MM.1S (cell line): ENCODE data around the gene CSNK1A1L.

Experiments
- DNase-seq: peaks from one replicate; pipeline ENCODE4 v3.0.0-alpha.2; 2015
- H2AFZ ChIP-seq: fragments of 300-600 bp; sonication (generic); 2 replicates; pipeline ENCODE4 v1.6.0; 2016; ENCODE audit warnings: antibody characterized with exemption, low read length
- H3F3A ChIP-seq: fragments of 300-600 bp; sonication (generic); 2 replicates; pipeline ENCODE4 v1.6.1; 2016; ENCODE audit warnings: mild to moderate bottlenecking, antibody characterized with exemption, low read length, moderate library complexity, mixed read lengths; ENCODE audit not compliant: insufficient read depth
- H3K27ac ChIP-seq: fragments of 300-600 bp; sonication (generic); 2 replicates; pipeline ENCODE4 v1.5.1; 2016; ENCODE audit warnings: mild to moderate bottlenecking, low read length
- H3K27me3 ChIP-seq: fragments of 300-600 bp; sonication (generic); replicated peaks from 2 replicates; pipeline ENCODE4 v1.6.0; 2016; ENCODE audit warnings: low read length; ENCODE audit not compliant: insufficient read depth
- H3K36me3 ChIP-seq: fragments of 300-600 bp; sonication (generic); replicated peaks from 2 replicates; pipeline ENCODE4 v1.6.1; 2016; ENCODE audit warnings: mild to moderate bottlenecking, low read length, mixed read lengths; ENCODE audit not compliant: insufficient read depth
- H3K4me1 ChIP-seq: fragments of 300-600 bp; sonication (generic); 2 replicates; pipeline ENCODE4 v1.6.1; 2016; ENCODE audit warnings: low read length, mixed read lengths
- H3K4me2 ChIP-seq: fragments of 300-600 bp; sonication (generic); 2 replicates; pipeline ENCODE4 v1.6.0; 2016; ENCODE audit warnings: low read depth, low read length
- H3K4me3 ChIP-seq: fragments of 300-600 bp; sonication (generic); 2 replicates; pipeline ENCODE4 v1.5.1; 2016; ENCODE audit warnings: low read length, mixed read lengths
- H3K79me2 ChIP-seq: fragments of 300-600 bp; sonication (generic); 2 replicates; pipeline ENCODE4 v1.6.1; 2016; ENCODE audit warnings: mixed run types, low read length, mixed read lengths
- H3K9ac ChIP-seq: fragments of 300-600 bp; sonication (generic); 2 replicates; pipeline ENCODE4 v1.6.1; 2016; ENCODE audit warnings: low read length, mixed read lengths
- H3K9me2 ChIP-seq: fragments of 300-600 bp; sonication (generic); replicated peaks from 2 replicates; pipeline ENCODE4 v1.6.1; 2016; ENCODE audit warnings: mild to moderate bottlenecking, low read length, mixed read lengths; ENCODE audit not compliant: insufficient read depth
- H3K9me3 ChIP-seq: fragments of 300-600 bp; sonication (generic); replicated peaks from 2 replicates; pipeline ENCODE4 v1.6.1; 2016; ENCODE audit warnings: mild to moderate bottlenecking, low read length, mixed read lengths; ENCODE audit not compliant: insufficient read depth
- H4K20me1 ChIP-seq: fragments of 300-600 bp; sonication (generic); 2 replicates; pipeline ENCODE4 v1.6.1; 2016; ENCODE audit warnings: mild to moderate bottlenecking, low read length, moderate library complexity, mixed read lengths; ENCODE audit not compliant: insufficient read depth
- CTCF ChIP-seq: fragments of 300-600 bp; sonication (generic); IDR thresholded peaks from 2 replicates; pipeline ENCODE4 v1.5.1; 2016; ENCODE audit warnings: antibody characterized with exemption, low read length, mixed read lengths
- EZH2 ChIP-seq: fragments of 300-600 bp; sonication (generic); optimal IDR thresholded peaks from 2 replicates; pipeline ENCODE3; 2017; ENCODE audit warnings: low read depth, mild to moderate bottlenecking, antibody characterized with exemption, low read length, mixed read lengths
- EZH2phosphoT487 ChIP-seq: fragments of 300-600 bp; sonication (generic); IDR thresholded peaks from 2 replicates; pipeline ENCODE4 v1.6.1; 2018; ENCODE audit warnings: antibody characterized with exemption, low read length

Gene CSNK1A1L

GRCh38 chr13:37101201-37101600, 4.3 kb downstream of the CSNK1A1L start:
- Histone ChIP-seq H3K4me3 (no peak overlapping the region), H3K9me2 (no peaks in the 10 kb centered on the region), H3K27me3 (no peaks in the 10 kb centered on the region), H3K79me2 (no peaks in the 10 kb centered on the region), H4K20me1 (no peaks in the 10 kb centered on the region), H3K9me3 (no peaks in the 10 kb centered on the region), H3K36me3 (no peaks in the 10 kb centered on the region), H3F3A (no peaks in the 10 kb centered on the region), H3K9ac (no peak overlapping the region), H2AFZ (no peak overlapping the region), H3K4me1 (no peaks in the 10 kb centered on the region), H3K27ac (no peak overlapping the region), H3K4me2 (no peak overlapping the region)
- TF ChIP-seq EZH2 (no peak), CTCF (no peak), EZH2phosphoT487 (no peak)
- DNase-seq = no peak

- Histone ChIP-seq H3K9ac (no peak overlapping the region), H2AFZ (no peak overlapping the region), H3K9me3 (no peaks in the 10 kb centered on the region), H3F3A (no peaks in the 10 kb centered on the region), H3K79me2 (no peaks in the 10 kb centered on the region), H3K36me3 (no peaks in the 10 kb centered on the region), H3K9me2 (no peaks in the 10 kb centered on the region), H3K27me3 (no peaks in the 10 kb centered on the region), H4K20me1 (no peaks in the 10 kb centered on the region), H3K4me3 (no peak overlapping the region), H3K4me1 (no peaks in the 10 kb centered on the region), H3K4me2 (no peak overlapping the region), H3K27ac (no peak overlapping the region)
- no peak for TF ChIP-seq EZH2phosphoT487
- no peak for TF ChIP-seq EZH2
- no peak for TF ChIP-seq CTCF
- no peak for DNase-seq
Measured at GRCh38 chr13:37100731-37101130, 4.7 kb downstream of the CSNK1A1L start.

GRCh38 chr13:37097076-37097475, 8.4 kb downstream of the CSNK1A1L start:
- TF ChIP-seq EZH2phosphoT487 (no peak), CTCF (no peak), EZH2 (no peak)
- Histone ChIP-seq H4K20me1 (no peaks in the 10 kb centered on the region), H3F3A (no peaks in the 10 kb centered on the region)

More at GRCh38 chr13:37097076-37097475, 8.4 kb downstream of the CSNK1A1L start:
- no peaks in the 10 kb centered on the region for H3K27me3 ChIP-seq
- H3K4me3 ChIP-seq = no peak overlapping the region
- H3K36me3 ChIP-seq = no peaks in the 10 kb centered on the region
- no peak overlapping the region for H2AFZ ChIP-seq
- H3K4me1 ChIP-seq = no peaks in the 10 kb centered on the region
- H3K79me2 ChIP-seq = no peaks in the 10 kb centered on the region
- H3K9me2 ChIP-seq = no peaks in the 10 kb centered on the region
- no peak overlapping the region for H3K27ac ChIP-seq
- no peak for DNase-seq
- H3K4me2 ChIP-seq = no peak overlapping the region
- no peak overlapping the region for H3K9ac ChIP-seq
- H3K9me3 ChIP-seq = no peaks in the 10 kb centered on the region
